SH-SY5Y (cell line): ENCODE data around the gene DDO.

Source experiments
- GATA2 ChIP-seq: IDR thresholded peaks from 2 replicates; pipeline ENCODE4 v1.6.1; 2011; ENCODE audit warnings: mild to moderate bottlenecking, low read depth, low read length
- GATA3 ChIP-seq: IDR thresholded peaks from 2 replicates; pipeline ENCODE4 v1.6.1; 2011; ENCODE audit warnings: low read depth, mild to moderate bottlenecking, low read length, moderate library complexity

The DDO gene

GRCh38 chr6:110399219-110400071 lies 15.9 kb downstream of the DDO start:
- TF ChIP-seq GATA3 (no peak), GATA2 (no peak)

DNA sequence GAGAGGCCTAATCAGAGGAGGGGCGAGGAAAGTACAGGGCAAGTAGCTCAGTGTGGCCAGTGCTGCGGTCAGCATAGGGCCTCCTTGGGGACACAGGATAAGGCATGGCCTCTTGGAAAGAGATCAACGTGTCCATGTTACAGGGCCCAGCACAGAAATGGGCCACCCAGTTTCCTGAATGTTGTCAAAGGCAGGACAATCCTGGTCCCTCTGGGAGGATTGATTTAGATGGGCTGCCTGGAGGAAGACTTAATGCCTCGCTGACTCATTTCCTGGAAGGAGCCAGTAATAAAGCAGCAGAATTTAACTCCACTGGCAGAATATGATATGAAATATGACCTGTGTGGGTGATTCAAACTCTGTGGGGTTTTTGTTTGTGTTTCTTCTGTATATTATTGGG lies 16.6 kb downstream of the DDO start:
- no peak for TF ChIP-seq GATA3
- no peak for TF ChIP-seq GATA2

GRCh38 chr6:110395221-110395620 lies 20.2 kb downstream of the DDO start:
- TF ChIP-seq GATA3, result no peak
- no peak for TF ChIP-seq GATA2

- TF ChIP-seq GATA3, result no peak
- no peak for TF ChIP-seq GATA2
Observed at GRCh38 chr6:110394409-110394808, 21.0 kb downstream of the DDO start.

DNA sequence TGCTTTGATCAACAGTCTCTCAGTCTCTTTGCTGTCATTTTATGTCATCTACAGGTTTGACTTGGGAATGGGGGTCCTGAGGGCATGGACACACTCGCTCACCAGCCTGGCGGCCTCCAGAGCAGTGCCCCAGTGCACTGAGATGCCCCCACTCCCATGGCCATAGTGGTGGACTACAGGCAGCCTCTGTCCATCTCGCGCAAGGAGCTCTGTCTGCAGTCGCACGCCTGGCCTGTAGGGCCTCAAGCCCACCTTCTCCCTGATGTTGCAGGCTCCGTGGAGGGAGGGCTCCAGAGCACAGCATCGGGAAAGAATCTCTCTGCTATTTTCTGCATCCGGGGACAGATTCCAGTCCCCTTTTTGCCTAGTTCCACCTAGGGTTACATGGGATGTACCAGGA lies 22.6 kb downstream of the DDO start:
- no peak for TF ChIP-seq GATA2

GRCh38 chr6:110390404-110390803 lies 25.0 kb downstream of the DDO start:
- TF ChIP-seq GATA2 (no peak), GATA3 (no peak)

DNA sequence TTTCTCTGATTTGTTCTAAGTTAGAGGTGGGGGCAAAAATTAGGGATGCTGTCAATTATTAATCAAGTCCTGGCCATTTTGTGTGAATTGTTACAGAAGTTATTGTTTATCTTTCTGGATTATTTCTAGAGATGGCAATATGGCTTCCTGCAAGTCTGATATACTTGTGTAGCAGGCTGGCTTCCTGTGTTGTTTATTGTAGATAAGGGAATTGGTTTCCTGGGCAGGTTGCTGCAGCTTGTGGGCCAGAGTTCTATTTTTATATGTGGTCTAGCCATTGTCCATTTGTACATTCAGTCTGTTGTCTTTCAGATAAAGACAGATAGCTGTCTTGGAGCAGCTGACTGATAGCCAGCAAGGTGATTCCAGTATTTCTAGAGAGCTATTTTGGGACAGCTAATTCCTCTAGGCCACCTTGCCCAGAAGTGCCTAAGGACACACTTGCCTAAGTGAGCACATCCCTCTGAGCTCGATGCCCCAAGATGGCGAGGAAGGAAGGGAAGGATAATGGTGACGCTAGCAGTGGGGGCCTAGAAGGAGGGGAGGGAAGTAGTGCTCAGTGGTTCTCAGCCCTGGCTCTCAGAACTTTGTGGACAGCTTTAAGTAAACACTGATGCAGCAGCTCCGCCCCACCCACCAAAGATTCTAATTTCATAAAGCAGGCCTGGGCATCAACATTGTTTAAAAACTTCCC lies 25.5 kb downstream of the DDO start:
- TF ChIP-seq GATA3 (no peak), GATA2 (peak; percentile 19; the same call in 1 of the 2 replicates)

DNA sequence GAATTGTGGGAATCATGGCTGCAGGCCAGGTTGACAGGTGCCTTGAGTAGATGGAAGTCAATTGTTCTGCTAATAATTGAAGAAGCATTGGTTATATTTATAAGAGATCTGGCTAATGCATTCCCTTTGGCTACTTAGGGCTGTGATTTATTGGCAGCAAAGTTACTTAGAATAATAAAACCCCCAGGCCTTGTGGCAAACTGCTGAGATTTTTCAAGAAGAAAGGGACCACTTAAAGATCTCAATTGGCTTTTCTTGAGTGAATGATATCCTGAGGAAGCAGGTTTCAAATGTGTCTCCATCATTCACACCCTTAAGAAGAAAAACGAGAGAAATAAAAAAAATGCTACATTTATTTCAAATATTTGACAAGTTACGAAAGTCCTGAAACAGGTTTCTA lies 27.4 kb downstream of the DDO start:
- no peak for TF ChIP-seq GATA2
- no peak for TF ChIP-seq GATA3

DNA sequence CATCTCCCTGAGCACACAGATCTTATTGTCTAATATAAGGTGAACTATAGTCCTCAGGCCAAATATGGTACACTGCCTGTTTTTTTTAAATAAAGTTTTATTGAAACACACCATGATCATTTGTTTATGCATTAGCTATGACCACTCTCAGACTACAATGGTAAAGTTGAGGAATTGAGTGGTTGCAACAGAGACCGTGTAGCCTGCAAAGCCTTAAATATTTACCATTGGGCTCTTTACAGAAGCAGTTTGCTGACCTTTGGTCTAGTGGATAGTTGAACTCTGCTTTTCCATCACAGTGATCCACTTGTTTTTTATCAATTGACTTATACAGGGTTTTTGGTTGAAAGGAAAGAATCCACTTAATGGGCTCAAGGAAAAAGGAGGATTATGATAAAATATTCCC lies 29.9 kb downstream of the DDO start:
- TF ChIP-seq GATA2, result no peak
- no peak for TF ChIP-seq GATA3

DNA sequence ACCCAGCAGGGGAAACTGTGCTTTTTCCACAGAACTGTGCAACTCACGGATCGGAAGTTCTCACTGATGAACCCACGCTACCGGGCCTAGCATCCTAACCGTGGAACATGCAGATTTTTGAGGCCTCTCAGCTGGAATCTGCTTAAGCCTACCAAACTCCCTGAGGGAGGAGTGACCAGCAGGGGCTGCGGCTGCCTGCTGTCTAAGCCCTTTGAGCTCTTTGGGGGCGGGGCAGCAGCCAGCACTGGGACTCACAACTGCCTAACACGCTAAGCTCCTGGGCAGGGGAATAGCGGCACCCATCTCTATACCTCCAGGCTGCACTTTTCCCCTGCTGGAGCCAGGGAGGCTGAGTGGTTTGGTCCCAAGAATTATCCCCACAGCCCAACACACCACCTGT lies 36.8 kb downstream of the DDO start:
- no peak for TF ChIP-seq GATA3
- TF ChIP-seq GATA2, result no peak

DNA sequence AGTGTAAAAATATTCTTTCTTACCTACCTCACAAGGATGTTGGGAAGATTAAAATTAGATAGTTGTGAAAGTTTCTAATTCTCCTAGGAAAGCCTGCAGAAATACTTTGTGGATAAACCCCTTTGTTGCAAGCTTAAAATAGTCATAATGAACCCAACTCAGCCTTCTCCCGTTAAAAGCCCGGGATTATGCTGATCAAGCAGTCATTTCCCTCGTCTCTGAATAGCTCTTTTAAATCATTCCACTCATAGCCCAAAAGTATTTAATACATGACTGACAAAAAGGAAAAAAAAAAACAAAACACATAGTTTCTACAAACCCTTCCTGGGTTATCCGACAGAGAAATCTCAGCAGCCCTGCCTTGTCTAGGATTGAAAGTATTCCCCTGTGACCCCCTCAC lies 46.3 kb downstream of the DDO start:
- TF ChIP-seq GATA2 (no peak), GATA3 (no peak)

GRCh38 chr6:110368284-110368683 lies 47.1 kb downstream of the DDO start:
- no peak for TF ChIP-seq GATA3
- no peak for TF ChIP-seq GATA2

- TF ChIP-seq GATA2, result no peak
- TF ChIP-seq GATA3, result no peak
Observed at GRCh38 chr6:110367825-110368224, 47.5 kb downstream of the DDO start.

- no peak for TF ChIP-seq GATA2
- no peak for TF ChIP-seq GATA3
Observed at GRCh38 chr6:110366975-110367374, 48.4 kb downstream of the DDO start.

DNA sequence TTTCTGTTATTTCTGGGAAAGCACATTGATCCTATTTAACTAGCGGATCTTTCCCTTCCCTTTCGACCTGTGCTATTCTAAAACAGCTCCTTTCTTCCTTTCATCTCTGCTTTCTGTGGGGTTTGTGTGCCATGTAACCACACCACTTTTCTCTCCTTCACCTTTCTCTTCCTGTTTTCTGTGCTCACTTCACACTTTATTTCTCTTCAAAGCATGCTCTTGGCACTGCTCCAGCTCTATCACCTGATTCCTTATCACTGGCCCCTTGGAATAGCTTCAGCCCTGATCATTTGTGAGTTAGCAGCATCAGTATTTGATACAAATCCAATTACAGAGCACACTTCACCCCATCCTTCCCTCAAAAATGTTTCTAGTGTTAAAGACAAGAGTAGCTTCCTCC lies 49.1 kb downstream of the DDO start:
- TF ChIP-seq GATA2, result no peak
- no peak for TF ChIP-seq GATA3
